IMR-90 (cell line): ENCODE results near the gene PCSK6. TPM values are rescaled to one million over a fixed set of nuclear protein-coding genes. Genes with fewer than 3 reads are reported as not detected.

Experiments
- ATAC-seq: fragments of 200-7000 bp; cut with Tn5 transposase; 2 replicates; pipeline ENCODE4 v1.9.1; 2020; ENCODE audit warnings: low read depth, mild to moderate bottlenecking, moderate library complexity
- BruUV-seq: library from RNA; stranded (reverse); fragments of 400-500 nt; replicated peaks from 2 replicates; lab custom pipeline; 2021; lab: Mats Ljungman, UMichigan
- CTCF ChIA-PET: fragments of 300-600 bp; formaldehyde crosslinking; extraction: SDS; loops from one replicate; lab custom pipeline; 2021; ENCODE audit warnings: antibody characterized with exemption; lab: Yijun Ruan, JAX
- POLR2A ChIA-PET: fragments of 300-600 bp; sonication (Branson Sonifier 250); formaldehyde crosslinking; loops from one replicate; lab custom pipeline; 2022; ENCODE audit warnings: antibody characterized with exemption; ENCODE audit not compliant: unreplicated experiment; lab: Charles Lee
- DNase-seq: peaks from one replicate; pipeline ENCODE4 v3.0.0; 2013
- H2AFZ ChIP-seq: replicated peaks from 2 replicates; pipeline ENCODE3; 2013; ENCODE audit warnings: low read length, mild to moderate bottlenecking; ENCODE audit not compliant: poor library complexity
- H2AK5ac ChIP-seq: 2 replicates; pipeline ENCODE4 v1.6.1; 2013; ENCODE audit warnings: low read depth, low read length, inconsistent platforms
- H2AK9ac ChIP-seq: replicated peaks from 2 replicates; pipeline ENCODE3; 2013; ENCODE audit warnings: mild to moderate bottlenecking, low read depth, low read length, moderate library complexity; ENCODE audit not compliant: poor library complexity
- H2BK120ac ChIP-seq: 2 replicates; pipeline ENCODE4 v1.6.1; 2013; ENCODE audit warnings: low read depth, low read length, inconsistent platforms
- H2BK15ac ChIP-seq: 3 replicates; pipeline ENCODE4 v1.6.1; 2013; ENCODE audit warnings: low read depth, low read length, inconsistent platforms
- H2BK20ac ChIP-seq: 2 replicates; pipeline ENCODE4 v1.6.1; 2013; ENCODE audit warnings: low read depth, mild to moderate bottlenecking, inconsistent platforms, low read length, moderate library complexity
- H2BK5ac ChIP-seq: 2 replicates; pipeline ENCODE4 v1.6.1; 2013; ENCODE audit warnings: mild to moderate bottlenecking, low read depth, low read length, inconsistent platforms; ENCODE audit not compliant: poor library complexity, severe bottlenecking
- H3K14ac ChIP-seq: replicated peaks from 2 replicates; pipeline ENCODE4 v1.6.1; 2013; ENCODE audit warnings: low read depth, low read length, inconsistent platforms
- H3K18ac ChIP-seq: 2 replicates; pipeline ENCODE4 v1.6.1; 2013; ENCODE audit warnings: low read depth, low read length, control low read depth
- H3K23ac ChIP-seq: 2 replicates; pipeline ENCODE4 v1.6.1; 2013; ENCODE audit warnings: low read depth, low read length, inconsistent platforms
- H3K27ac ChIP-seq: 2 replicates; pipeline ENCODE4 v1.5.1; 2013; ENCODE audit warnings: mild to moderate bottlenecking, control low read depth, low read length; ENCODE audit not compliant: insufficient read depth
- H3K27me3 ChIP-seq: 2 replicates; pipeline ENCODE4 v1.6.1; 2013; ENCODE audit warnings: low read length; ENCODE audit not compliant: control insufficient read depth, insufficient read depth
- H3K36me3 ChIP-seq: 2 replicates; pipeline ENCODE4 v1.6.1; 2013; ENCODE audit warnings: low read length, mixed read lengths; ENCODE audit not compliant: control insufficient read depth, insufficient read depth
- H3K4ac ChIP-seq: 2 replicates; pipeline ENCODE4 v1.6.1; 2013; ENCODE audit warnings: low read depth, low read length, inconsistent platforms
- H3K4me1 ChIP-seq: 2 replicates; pipeline ENCODE4 v1.6.1; 2013; ENCODE audit warnings: low read length, mixed read lengths; ENCODE audit not compliant: control insufficient read depth, insufficient read depth
- H3K4me2 ChIP-seq: 2 replicates; pipeline ENCODE4 v1.6.1; 2013; ENCODE audit warnings: low read depth, mild to moderate bottlenecking, control low read depth, low read length, moderate library complexity
- H3K4me3 ChIP-seq: 2 replicates; pipeline ENCODE4 v1.5.1; 2013; ENCODE audit warnings: low read depth, mild to moderate bottlenecking, control low read depth, low read length, moderate library complexity; ENCODE audit not compliant: insufficient read depth
- H3K56ac ChIP-seq: 2 replicates; pipeline ENCODE4 v1.6.1; 2013; ENCODE audit warnings: low read length, inconsistent platforms; ENCODE audit not compliant: insufficient read depth; ENCODE audit errors: extremely low read depth
- H3K79me1 ChIP-seq, 2 experiments: 2 replicates each; pipeline ENCODE4 v1.6.1; 2013; ENCODE audit warnings: low read length in 2 of 2, inconsistent platforms in 1 of 2, low read depth in 1 of 2
- H3K9ac ChIP-seq: 2 replicates; pipeline ENCODE4 v1.6.1; 2013; ENCODE audit warnings: low read depth, low read length, control low read depth
- H3K9me1 ChIP-seq: 2 replicates; pipeline ENCODE4 v1.6.1; 2013; ENCODE audit warnings: low read length, inconsistent platforms; ENCODE audit not compliant: insufficient read depth
- H3K9me3 ChIP-seq: 2 replicates; pipeline ENCODE4 v1.6.1; 2013; ENCODE audit warnings: low read length; ENCODE audit not compliant: control insufficient read depth, insufficient read depth
- H4K20me1 ChIP-seq: 2 replicates; pipeline ENCODE4 v1.6.1; 2013; ENCODE audit warnings: low read length, inconsistent platforms; ENCODE audit not compliant: insufficient read depth
- H4K5ac ChIP-seq: 2 replicates; pipeline ENCODE4 v1.6.1; 2013; ENCODE audit warnings: mild to moderate bottlenecking, low read depth, low read length, control low read depth
- H4K8ac ChIP-seq, 2 experiments: 2 replicates each; pipeline ENCODE4 v1.6.1; 2013; ENCODE audit warnings: low read depth in 2 of 2, low read length in 2 of 2, control low read depth in 1 of 2, inconsistent platforms in 1 of 2
- H4K91ac ChIP-seq: 2 replicates; pipeline ENCODE4 v1.6.1; 2013; ENCODE audit warnings: low read depth, low read length, inconsistent platforms; ENCODE audit not compliant: insufficient read depth
- CEBPB ChIP-seq: IDR thresholded peaks from 2 replicates; pipeline ENCODE4 v1.6.1; 2012; ENCODE audit warnings: low read depth, low read length, improper control_type of control experiment
- CHD1 ChIP-seq: IDR thresholded peaks from 2 replicates; pipeline ENCODE4 v1.6.1; 2012; ENCODE audit warnings: low read depth, low read length, improper control_type of control experiment
- FOS ChIP-seq: fragments of 150-350 bp; IDR thresholded peaks from 2 replicates; pipeline ENCODE4 v1.6.1; 2016; ENCODE audit warnings: low read depth, low read length
- MAFK ChIP-seq: IDR thresholded peaks from 2 replicates; pipeline ENCODE4 v1.6.1; 2012; ENCODE audit warnings: low read depth, low read length, improper control_type of control experiment
- MAZ ChIP-seq: IDR thresholded peaks from 2 replicates; pipeline ENCODE4 v1.6.1; 2012; ENCODE audit warnings: low read depth, mild to moderate bottlenecking, low read length, improper control_type of control experiment, moderate library complexity, borderline replicate concordance
- MXI1 ChIP-seq: IDR thresholded peaks from 2 replicates; pipeline ENCODE4 v1.6.1; 2012; ENCODE audit warnings: low read depth, mild to moderate bottlenecking, low read length, moderate library complexity, borderline replicate concordance
- NFE2L2 ChIP-seq: fragments of 150-350 bp; IDR thresholded peaks from 2 replicates; pipeline ENCODE4 v1.6.1; 2016; ENCODE audit warnings: low read depth, mild to moderate bottlenecking, low read length
- POLR2A ChIP-seq: IDR thresholded peaks from 2 replicates; pipeline ENCODE4 v1.6.1; 2012; ENCODE audit warnings: mild to moderate bottlenecking, low read depth, low read length
- RAD21 ChIP-seq: IDR thresholded peaks from 2 replicates; pipeline ENCODE4 v1.6.1; 2012; ENCODE audit warnings: low read length, improper control_type of control experiment
- RCOR1 ChIP-seq: IDR thresholded peaks from 2 replicates; pipeline ENCODE4 v1.6.1; 2012; ENCODE audit warnings: mild to moderate bottlenecking, low read length, improper control_type of control experiment; ENCODE audit not compliant: insufficient replicate concordance
- RFX5 ChIP-seq: IDR thresholded peaks from 2 replicates; pipeline ENCODE4 v1.8.0; 2012; ENCODE audit warnings: low read depth, mild to moderate bottlenecking, low read length, moderate library complexity
- SMC3 ChIP-seq: fragments of 150-350 bp; IDR thresholded peaks from 2 replicates; pipeline ENCODE4 v1.6.1; 2016; ENCODE audit warnings: low read depth, mild to moderate bottlenecking, antibody characterized with exemption, low read length, moderate library complexity
- WGBS, 2 experiments: methylation state at CpG; one replicate each; pipeline versions ENCODE4 v1.1.5 to v1.1.7; 2013; ENCODE audit warnings: missing lambda C conversion rate in 2 of 2; ENCODE audit not compliant: insufficient read length in 1 of 2; ENCODE audit errors: extremely low coverage in 2 of 2; 5-methylcytosine and 5-hydroxymethylcytosine counted together
- dilution Hi-C: fragments of 300-500 bp; cut with HindIII; formaldehyde crosslinking; loops from one replicate; pipeline ENCODE4 v1.14.3; 2018; ENCODE audit warnings: low sequenced_read_pairs; ENCODE audit not compliant: unreplicated experiment
- in situ Hi-C: fragments of 300-500 bp; cut with MboI; formaldehyde crosslinking; loops from 3 replicates; pipeline ENCODE4 v1.14.3; 2019; ENCODE audit warnings: low sequenced_read_pairs, inconsistent platforms, mixed read lengths
- intact Hi-C: fragments of 100-400 bp; cut with micrococcal nuclease; formaldehyde crosslinking; loops from 2 replicates; pipeline ENCODE4 v1.10.0; 2022
- polyA plus RNA-seq, 3 experiments: library from polyadenylated mRNA; depleted of rRNA; stranded (reverse); fragments of >200 nt; gene quantifications; 2 replicates each; pipeline ENCODE4 v1.2.3, GENCODE V29; 2012; ENCODE audit warnings: low replicate concordance in 1 of 3
- total RNA-seq: library from RNA; depleted of rRNA; stranded (reverse); fragments of >200 nt; gene quantifications from 2 replicates; pipeline ENCODE4 v1.2.3, GENCODE V29; 2012
- TF ChIP-seq, protein P1 (sequence below): fragments of 150-350 bp; IDR thresholded peaks from 2 replicates; pipeline ENCODE4 v1.6.1; 2017; ENCODE audit warnings: mild to moderate bottlenecking, antibody characterized with exemption, low read length, low read depth
- TF ChIP-seq, protein P2 (sequence below): conservative IDR thresholded peaks from 2 replicates; pipeline ENCODE4 v1.5.1; 2012; ENCODE audit warnings: mild to moderate bottlenecking, low read depth, low read length, improper control_type of control experiment
- TF ChIP-seq, protein P3 (sequence below): fragments of 150-350 bp; IDR thresholded peaks from 2 replicates; pipeline ENCODE4 v1.6.1; 2016; ENCODE audit warnings: low read depth, mild to moderate bottlenecking, low read length, moderate library complexity, borderline replicate concordance

PCSK6 gene
- total and polyA plus RNA-seq, 2 of the 4 experiments (the other 2 are of a cell fraction) = not detected

GRCh38 chr15:101482526-101483371 lies 6.8 kb downstream of the PCSK6 start:
- Histone ChIP-seq H3K9me3 (no peaks in the 10 kb centered on the region), H4K91ac (no peak overlapping the region), H2AFZ (no peak overlapping the region), H3K56ac (no peak overlapping the region), H4K5ac (no peak overlapping the region), H3K4me3 (no peak overlapping the region), H2AK9ac (no peak overlapping the region), H2AK5ac (no peak overlapping the region), H3K14ac (no peak overlapping the region), H4K8ac (no peak overlapping the region), H3K4me1 (no peaks in the 10 kb centered on the region), H2BK120ac (no peak overlapping the region), H3K36me3 (no peaks in the 10 kb centered on the region), H3K23ac (no peak overlapping the region), H3K27me3 (peaks cover 27% of the 10 kb centered on the region), H2BK15ac (no peak overlapping the region), H3K79me1 (no peaks in the 10 kb centered on the region), H3K18ac (no peak overlapping the region), H3K9ac (no peak overlapping the region), H3K4me2 (no peak overlapping the region), H2BK20ac (no peak overlapping the region), H3K4ac (no peak overlapping the region), H3K27ac (no peak overlapping the region), H2BK5ac (no peak overlapping the region), H3K9me1 (no peaks in the 10 kb centered on the region; the same call in 1 of the 2 replicates), H4K20me1 (no peaks in the 10 kb centered on the region)
- BruUV-seq = no TSS peak
- ChIA-PET CTCF (no interaction called here), POLR2A (no interaction called here)
- in situ Hi-C loops = no loop called here
- intact Hi-C loops = no loop called here
- dilution Hi-C loops = no loop called here
- no peak for DNase-seq
- ATAC-seq = no peak
- WGBS, 2 experiments = 78% methylated on average over 18 of the region's 21 CpGs; no CpG with 5 or more reads in 1 of the 2 experiments
- TF ChIP-seq POLR2A = no peak
- no peak for TF ChIP-seq RCOR1
- TF ChIP-seq, protein P1, sequence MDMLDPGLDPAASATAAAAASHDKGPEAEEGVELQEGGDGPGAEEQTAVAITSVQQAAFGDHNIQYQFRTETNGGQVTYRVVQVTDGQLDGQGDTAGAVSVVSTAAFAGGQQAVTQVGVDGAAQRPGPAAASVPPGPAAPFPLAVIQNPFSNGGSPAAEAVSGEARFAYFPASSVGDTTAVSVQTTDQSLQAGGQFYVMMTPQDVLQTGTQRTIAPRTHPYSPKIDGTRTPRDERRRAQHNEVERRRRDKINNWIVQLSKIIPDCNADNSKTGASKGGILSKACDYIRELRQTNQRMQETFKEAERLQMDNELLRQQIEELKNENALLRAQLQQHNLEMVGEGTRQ = no peak
- no peak for TF ChIP-seq RFX5
- TF ChIP-seq NFE2L2 = no peak
- TF ChIP-seq CEBPB = no peak
- TF ChIP-seq SMC3 = no peak
- TF ChIP-seq CHD1 = no peak
- TF ChIP-seq MAZ = no peak
- TF ChIP-seq, protein P2, sequence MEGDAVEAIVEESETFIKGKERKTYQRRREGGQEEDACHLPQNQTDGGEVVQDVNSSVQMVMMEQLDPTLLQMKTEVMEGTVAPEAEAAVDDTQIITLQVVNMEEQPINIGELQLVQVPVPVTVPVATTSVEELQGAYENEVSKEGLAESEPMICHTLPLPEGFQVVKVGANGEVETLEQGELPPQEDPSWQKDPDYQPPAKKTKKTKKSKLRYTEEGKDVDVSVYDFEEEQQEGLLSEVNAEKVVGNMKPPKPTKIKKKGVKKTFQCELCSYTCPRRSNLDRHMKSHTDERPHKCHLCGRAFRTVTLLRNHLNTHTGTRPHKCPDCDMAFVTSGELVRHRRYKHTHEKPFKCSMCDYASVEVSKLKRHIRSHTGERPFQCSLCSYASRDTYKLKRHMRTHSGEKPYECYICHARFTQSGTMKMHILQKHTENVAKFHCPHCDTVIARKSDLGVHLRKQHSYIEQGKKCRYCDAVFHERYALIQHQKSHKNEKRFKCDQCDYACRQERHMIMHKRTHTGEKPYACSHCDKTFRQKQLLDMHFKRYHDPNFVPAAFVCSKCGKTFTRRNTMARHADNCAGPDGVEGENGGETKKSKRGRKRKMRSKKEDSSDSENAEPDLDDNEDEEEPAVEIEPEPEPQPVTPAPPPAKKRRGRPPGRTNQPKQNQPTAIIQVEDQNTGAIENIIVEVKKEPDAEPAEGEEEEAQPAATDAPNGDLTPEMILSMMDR = no peak
- TF ChIP-seq, protein P3, sequence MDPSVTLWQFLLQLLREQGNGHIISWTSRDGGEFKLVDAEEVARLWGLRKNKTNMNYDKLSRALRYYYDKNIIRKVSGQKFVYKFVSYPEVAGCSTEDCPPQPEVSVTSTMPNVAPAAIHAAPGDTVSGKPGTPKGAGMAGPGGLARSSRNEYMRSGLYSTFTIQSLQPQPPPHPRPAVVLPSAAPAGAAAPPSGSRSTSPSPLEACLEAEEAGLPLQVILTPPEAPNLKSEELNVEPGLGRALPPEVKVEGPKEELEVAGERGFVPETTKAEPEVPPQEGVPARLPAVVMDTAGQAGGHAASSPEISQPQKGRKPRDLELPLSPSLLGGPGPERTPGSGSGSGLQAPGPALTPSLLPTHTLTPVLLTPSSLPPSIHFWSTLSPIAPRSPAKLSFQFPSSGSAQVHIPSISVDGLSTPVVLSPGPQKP = no peak
- no peak for TF ChIP-seq RAD21
- no peak for TF ChIP-seq MXI1
- TF ChIP-seq FOS = no peak
- no peak for TF ChIP-seq MAFK
